Right renal pelvis (tissue), 4 donors: ENCODE measurements around the gene IER2. TPM values are rescaled to one million over a fixed set of nuclear protein-coding genes. Genes with fewer than 3 reads are reported as not detected.
"Not testable (repeated sequence)": the region's sequence is repeated elsewhere in the genome, so short reads cannot be mapped to it uniquely, and the experiment has no call there.

Experiments used
- DNase-seq, 4 donors: peaks; one replicate each; pipeline ENCODE4 v3.0.0-alpha.2; 2013; ENCODE audit warnings: low read depth in 4 of 4, low spot score in 3 of 4, missing footprints in 1 of 4
- polyA plus RNA-seq, 4 donors: library from polyadenylated mRNA; unstranded; fragments of 120-200 nt; gene quantifications; one replicate each; pipeline ENCODE4 v1.2.1, GENCODE V29; 2013; ENCODE audit not compliant: insufficient read length in 4 of 4

IER2 gene
- polyA plus RNA-seq, 4 donors = 65.7 to 146 (median 88.8) TPM

DNA sequence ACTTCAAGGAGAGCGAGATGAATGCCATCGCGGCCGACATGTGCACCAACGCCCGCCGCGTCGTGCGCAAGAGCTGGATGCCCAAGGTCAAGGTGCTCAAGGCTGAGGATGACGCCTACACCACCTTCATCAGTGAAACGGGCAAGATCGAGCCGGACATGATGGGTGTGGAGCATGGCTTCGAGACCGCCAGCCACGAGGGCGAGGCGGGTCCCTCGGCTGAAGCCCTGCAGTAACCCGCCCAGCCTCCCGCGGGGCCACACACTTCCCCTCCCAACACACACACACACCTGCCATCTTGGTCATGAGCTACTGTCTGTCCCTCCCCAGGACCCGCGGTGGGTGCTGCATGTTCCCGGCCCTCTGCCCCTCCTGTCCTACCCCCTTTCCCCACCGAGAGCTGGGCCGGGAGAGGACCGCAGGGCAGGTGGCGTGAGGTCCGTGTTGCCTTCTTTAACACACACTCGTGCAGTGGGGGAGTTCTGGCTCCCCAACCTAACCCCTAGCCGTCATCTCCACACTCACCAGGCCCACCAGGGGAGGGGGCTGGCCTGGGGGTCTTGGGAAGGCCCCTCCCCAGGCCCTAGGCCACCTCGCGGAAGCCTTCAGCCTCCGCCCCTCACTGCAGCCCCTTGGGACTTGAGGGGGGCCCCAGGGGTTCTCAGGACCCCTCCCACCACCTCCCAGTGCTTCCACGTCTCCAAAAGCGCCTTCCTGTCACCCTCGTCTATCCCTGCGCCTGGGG is 11.9 kb upstream of the IER2 start:
- no peak for DNase-seq

- no peak for DNase-seq
Observed at GRCh38 chr19:13138916-13139198, 11.4 kb upstream of the IER2 start.

- DNase-seq = no peak
Observed at GRCh38 chr19:13139633-13140311, 10.4 kb upstream of the IER2 start.

GRCh38 chr19:13146763-13147563 is 3.2 kb upstream of the IER2 start:
- DNase-seq = no peak

DNA sequence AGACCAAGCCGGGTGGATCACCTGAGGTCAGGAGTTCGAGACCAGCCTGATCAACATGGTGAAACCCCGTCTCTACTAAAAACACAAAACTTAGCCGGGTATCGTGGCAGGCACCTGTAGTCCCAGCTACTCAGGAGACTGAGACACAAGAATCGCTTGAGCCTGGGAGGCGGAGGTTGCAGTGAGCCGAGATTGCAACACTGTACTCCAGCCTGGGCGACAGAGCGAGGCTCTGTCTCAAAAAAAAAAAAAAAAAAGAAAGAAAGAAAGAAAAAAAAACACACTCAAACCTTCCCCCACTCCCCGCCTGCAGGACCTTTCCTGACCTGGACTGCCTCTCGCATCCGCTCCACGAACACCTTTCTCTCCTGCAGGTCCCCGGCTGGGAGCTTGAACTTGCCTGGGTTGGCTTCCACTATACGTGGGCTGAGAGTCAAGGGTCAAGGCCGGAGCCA is 1.0 kb upstream of the IER2 start:
- DNase-seq = not testable (repeated sequence)

DNA sequence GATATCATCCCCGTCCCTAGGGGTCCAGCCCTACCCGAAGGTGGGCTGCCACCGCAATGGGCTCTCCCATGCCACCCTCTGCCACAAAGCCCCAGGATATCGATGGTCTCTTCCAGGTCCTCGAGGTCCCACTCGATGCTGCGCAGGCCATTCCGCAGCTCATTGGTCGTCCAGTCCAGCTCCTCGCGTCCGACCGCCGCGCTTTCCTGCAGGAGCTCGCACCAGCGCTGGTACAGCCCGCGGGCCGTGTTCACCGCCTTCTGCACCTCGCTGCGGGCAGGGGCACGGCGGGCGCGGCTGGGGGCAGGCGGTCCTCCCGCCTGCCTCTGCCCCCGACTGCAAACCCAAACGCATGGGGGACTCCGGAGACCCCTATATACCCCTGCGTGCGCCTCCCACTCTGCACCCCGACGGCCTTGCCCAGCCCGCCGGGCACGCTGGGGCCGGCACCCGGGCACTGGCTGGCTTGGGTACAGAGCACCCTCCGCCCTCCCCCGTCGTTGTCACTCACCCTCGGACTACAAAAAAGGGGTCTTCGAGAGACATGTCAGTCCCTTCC is 504 bp upstream of the IER2 start:
- peak in 2 of 4 donors; percentile 15 to 47 for DNase-seq

DNA sequence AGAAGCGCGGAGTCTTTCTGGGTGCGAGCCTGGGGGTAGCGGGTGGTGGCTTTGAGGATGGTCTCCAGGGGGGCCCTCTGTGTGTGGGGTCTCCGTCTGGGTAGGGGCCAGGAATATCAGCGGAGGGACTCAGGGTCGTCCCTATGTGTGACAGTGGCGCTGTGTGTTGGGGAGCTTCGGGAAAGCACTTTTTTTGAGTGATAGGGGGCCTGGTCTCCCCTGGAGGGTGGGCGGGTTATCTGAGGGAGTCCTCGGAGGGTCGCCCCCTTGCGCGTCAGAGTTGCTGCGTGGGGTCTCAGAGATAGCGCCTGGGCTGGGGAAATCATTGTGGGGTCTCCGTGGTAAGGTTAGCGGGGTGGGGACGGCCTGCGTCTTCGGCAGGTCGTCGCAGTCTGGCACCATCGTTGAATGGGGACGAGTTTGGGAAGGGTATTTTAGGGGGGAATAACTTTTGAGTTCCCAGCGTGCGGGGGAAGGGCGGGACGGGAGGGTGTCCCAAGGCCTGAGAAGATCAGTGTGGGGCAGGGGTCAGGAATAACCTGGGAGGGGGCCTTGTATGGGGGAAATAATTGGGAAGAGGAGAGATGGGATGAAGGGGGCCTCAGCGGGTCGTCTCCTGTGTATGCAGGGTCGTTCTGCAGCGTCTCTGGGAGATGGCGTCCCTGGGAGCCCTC is 857 bp downstream of the IER2 start:
- peak in 1 of 4 donors; percentile 35 for DNase-seq

DNA sequence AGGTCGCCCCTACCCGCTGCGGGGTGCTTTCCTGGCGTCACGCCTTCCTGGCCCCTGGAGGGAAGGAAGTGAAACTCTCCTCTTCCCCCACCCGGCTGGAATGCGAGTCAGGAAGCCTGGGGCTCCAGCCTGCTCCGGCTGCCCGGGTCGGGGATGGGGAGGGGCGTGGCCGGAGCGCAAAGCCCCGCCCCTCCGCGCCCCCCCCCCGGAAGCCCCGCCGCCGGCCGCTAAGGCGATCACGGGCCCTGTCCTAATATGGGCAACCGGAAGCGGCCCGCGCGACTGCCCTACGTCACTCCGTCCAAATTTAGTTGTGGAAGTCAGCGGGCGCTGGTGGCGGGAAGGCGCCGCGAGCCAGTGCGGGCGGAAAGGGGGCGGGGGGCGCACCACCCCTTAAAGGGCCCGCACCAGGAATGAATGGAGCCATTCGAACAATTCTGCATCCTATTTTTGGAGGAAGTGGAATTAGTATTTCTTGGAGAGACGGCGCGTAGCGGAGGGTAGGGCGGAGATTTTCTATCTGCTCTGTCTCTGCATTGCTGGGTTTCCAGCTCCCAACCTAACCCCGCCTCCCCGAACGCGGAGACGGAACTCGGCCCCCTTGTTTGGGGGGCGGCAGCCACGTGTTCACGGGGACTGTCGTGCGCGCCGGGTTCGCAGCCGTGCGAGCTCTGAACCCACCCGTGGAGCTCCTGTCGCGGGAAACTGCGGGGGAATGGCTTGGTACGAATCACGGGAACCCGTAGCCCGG is 1.6 kb downstream of the IER2 start:
- DNase-seq = peak; percentile 92 to 97 (median 95)

GRCh38 chr19:13152356-13152973 is 2.3 kb downstream of the IER2 start:
- no peak for DNase-seq

DNA sequence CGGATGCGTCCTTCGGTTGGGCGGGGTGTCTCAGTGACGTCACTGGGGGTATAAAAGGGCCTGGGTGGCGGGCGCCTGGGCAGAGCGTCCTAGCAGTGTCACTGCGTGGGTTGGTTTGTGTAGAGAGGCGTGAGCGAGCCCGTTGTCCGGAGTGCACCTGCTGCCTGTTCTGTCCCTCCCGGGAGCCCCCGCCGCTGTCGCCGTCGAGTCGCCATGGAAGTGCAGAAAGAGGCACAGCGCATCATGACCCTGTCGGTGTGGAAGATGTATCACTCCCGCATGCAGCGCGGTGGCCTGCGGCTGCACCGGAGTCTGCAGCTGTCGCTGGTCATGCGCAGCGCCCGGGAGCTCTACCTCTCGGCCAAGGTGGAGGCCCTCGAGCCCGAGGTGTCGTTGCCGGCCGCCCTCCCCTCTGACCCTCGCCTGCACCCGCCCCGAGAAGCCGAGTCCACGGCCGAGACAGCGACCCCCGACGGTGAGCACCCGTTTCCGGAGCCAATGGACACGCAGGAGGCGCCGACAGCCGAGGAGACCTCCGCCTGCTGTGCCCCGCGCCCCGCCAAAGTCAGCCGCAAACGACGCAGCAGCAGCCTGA is 2.9 kb downstream of the IER2 start:
- peak; percentile 91 to 95 (median 94) for DNase-seq

DNA sequence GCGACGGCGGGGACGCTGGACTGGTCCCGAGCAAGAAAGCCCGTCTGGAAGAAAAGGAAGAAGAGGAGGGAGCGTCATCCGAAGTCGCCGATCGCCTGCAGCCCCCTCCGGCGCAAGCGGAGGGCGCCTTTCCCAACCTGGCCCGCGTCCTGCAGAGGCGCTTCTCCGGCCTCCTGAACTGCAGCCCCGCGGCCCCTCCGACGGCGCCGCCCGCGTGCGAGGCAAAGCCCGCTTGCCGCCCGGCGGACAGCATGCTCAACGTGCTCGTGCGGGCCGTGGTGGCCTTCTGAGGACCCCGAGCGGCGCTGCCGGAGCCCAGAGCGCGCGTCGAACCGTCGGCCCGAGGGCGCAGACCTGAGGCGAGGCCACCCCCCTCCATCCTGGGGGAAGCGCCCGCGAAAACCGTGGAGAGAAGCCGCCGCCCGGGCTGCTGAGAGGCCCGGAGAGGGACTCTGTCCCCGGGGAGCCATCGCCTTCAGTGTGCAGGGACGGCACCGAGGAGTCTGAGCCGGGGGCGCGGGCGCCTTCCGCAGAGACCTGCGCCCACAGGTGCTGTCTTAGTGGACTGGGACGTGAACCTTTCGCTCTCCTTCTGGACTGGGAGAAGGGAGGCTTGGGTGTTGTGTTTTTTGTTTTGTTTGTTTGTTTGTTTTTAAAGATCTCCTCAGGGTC is 3.5 kb downstream of the IER2 start:
- peak in 2 of 4 donors; percentile 23 to 42 for DNase-seq

- DNase-seq = peak in 3 of 4 donors; percentile 61 to 75 (median 67)
Observed at GRCh38 chr19:13154241-13154778, 4.1 kb downstream of the IER2 start.

GRCh38 chr19:13154911-13155471 is 4.8 kb downstream of the IER2 start:
- peak in 3 of 4 donors; percentile 62 to 78 (median 73) for DNase-seq

GRCh38 chr19:13155472-13156359 is 5.5 kb downstream of the IER2 start:
- peak in 3 of 4 donors; percentile 40 to 59 (median 52) for DNase-seq

DNA sequence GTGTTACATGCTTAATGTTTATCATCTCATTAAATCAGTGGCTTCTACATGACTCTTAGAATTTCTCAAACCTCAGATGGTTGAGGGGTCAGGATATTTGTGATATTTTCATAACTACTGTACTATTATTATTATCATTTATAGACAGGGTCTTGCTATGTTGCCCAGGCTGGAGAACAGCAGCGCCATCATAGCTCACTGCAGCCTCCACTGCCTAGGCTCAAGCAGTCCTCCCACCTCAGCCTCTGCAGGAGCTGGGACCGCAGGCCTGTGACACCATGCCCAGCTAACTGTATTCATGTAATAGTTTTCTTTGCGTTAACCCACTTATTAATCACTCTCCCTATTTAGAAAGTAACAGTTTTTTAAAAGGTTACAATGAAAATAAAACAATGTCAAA is 9.5 kb downstream of the IER2 start:
- DNase-seq = no peak

GRCh38 chr19:13160557-13160956 is 10.3 kb downstream of the IER2 start:
- DNase-seq = no peak
